GM23248 (cell line): ENCODE measurements around the gene UBR3.

Experiments used
- EZH2 ChIP-seq: fragments of 200-600 bp; sonication (generic); IDR thresholded peaks from 2 replicates; pipeline ENCODE4 v1.6.1; 2018; ENCODE audit warnings: antibody characterized with exemption, mild to moderate bottlenecking; ENCODE audit not compliant: insufficient read depth, poor library complexity, severe bottlenecking
- EZH2phosphoT487 ChIP-seq: fragments of 200-600 bp; sonication (generic); IDR thresholded peaks from 2 replicates; pipeline ENCODE4 v1.6.1; 2018; ENCODE audit warnings: antibody characterized with exemption, moderate library complexity, mild to moderate bottlenecking, low read depth; ENCODE audit not compliant: insufficient read depth

DNA sequence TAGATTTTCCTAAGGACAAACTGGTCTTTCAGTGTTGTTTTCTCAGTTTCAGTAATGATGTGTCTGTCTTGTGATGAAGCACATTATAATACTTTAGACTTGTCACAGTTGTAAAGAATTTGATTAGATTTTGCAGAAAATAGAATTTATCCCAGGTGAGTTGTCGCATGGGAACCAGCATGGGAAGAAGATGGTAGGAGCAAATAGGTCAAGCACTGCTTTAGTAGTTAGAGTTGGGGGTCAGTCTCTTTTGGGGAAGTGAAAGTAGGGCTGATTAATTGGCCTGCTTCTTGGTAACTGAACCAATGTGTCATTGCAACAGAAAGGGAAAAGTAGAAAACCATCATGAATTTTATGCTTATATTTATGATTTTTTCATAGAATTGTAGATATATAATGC lies 197.5 kb downstream of the UBR3 start:
- TF ChIP-seq EZH2phosphoT487 (no peak), EZH2 (no peak)
